Skin of body (tissue), 2 donors: ENCODE data around the gene UBL3. TPM values are rescaled to one million over a fixed set of nuclear protein-coding genes. Genes with fewer than 3 reads are reported as not detected.

ENCODE experiments used
- small RNA-seq: library from RNA; depleted of rRNA; stranded (forward); fragments of <200 nt; gene quantifications from one replicate; pipeline ENCODE3, GENCODE V24; 2014; ENCODE audit warnings: low replicate concordance
- total RNA-seq: library from RNA; depleted of rRNA; stranded (reverse); fragments of >200 nt; gene quantifications from one replicate; pipeline ENCODE4 v1.2.3, GENCODE V29; 2014

The UBL3 gene
- total RNA-seq, 1 donor from 2014 or later, result 28.7 TPM

Small RNA genes lying within 50 kb of the gene (small RNA-seq; reads per million reads assigned to genes)
- gene RF00017, result not detected
- gene TIMM8BP1, result not detected
